SK-N-MC (cell line): ENCODE data around the gene KLK7.

Source experiments
- EZH2 ChIP-seq: fragments of 200-600 bp; sonication (generic); IDR thresholded peaks from one replicate; pipeline ENCODE4 v1.6.1; 2017; ENCODE audit warnings: antibody characterized with exemption
- POLR2AphosphoS5 ChIP-seq: IDR thresholded peaks from 2 replicates; pipeline ENCODE4 v1.6.1; 2012; ENCODE audit warnings: mild to moderate bottlenecking, low read depth, low read length, borderline replicate concordance

DNA sequence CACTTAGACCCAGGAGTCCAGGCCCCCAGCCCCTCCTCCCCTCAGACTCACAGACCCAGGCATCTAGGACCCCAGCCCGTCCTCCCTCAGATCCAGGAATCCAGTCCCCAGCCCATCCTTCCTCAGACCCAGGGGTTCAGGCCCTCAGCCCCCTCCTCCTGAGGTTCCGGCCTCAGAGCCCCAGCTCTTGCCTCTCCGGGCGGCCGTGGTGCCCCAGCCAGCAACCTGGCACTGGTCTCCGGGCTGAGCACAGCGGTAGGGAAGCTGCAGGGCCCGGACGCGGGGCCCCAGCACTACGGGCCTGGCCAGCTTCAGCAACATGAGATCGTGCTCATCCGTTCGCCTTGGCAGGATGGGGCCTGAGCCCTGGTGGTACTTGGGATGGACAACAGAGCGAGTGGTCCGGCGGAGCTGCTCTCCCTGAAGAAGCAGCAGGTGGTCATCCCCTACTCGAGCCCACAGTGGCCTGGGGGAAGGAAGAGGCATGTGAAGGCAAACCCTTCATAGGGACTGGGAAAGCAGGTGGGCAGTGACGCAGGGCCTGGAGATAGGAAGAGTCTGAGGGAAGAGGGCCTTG is 32.1 kb upstream of the KLK7 start:
- no peak for TF ChIP-seq POLR2AphosphoS5
- TF ChIP-seq EZH2, result no peak
